ENCODE measurements around the gene TNNI3.

Gene TNNI3

GRCh38 chr19:55147545-55148251 is 9.8 kb downstream of the TNNI3 start:
- DNase-seq (ENCODE audit: low read depth), result no peak

GRCh38 chr19:55146705-55147273 is 10.7 kb downstream of the TNNI3 start:
- no peak for DNase-seq (ENCODE audit: low read depth)

GRCh38 chr19:55146078-55146704 is 11.3 kb downstream of the TNNI3 start:
- no peak for DNase-seq (ENCODE audit: low read depth)

GRCh38 chr19:55145232-55145631 is 12.3 kb downstream of the TNNI3 start:
- DNase-seq (ENCODE audit: low read depth), result no peak

- DNase-seq (ENCODE audit: low read depth), result no peak
These were observed 15.8 kb downstream of the TNNI3 start for GRCh38 chr19:55141696-55142095.

GRCh38 chr19:55137915-55138314 is 19.6 kb downstream of the TNNI3 start:
- no peak for DNase-seq (ENCODE audit: low read depth)

- DNase-seq (ENCODE audit: low read depth), result no peak
These were observed 21.0 kb downstream of the TNNI3 start for GRCh38 chr19:55136399-55137102.

- no peak for DNase-seq (ENCODE audit: low read depth)
These were observed 22.8 kb downstream of the TNNI3 start for GRCh38 chr19:55134736-55135135.

- no peak for DNase-seq (ENCODE audit: low read depth)
These were observed 23.7 kb downstream of the TNNI3 start for GRCh38 chr19:55133639-55134444.

- DNase-seq (ENCODE audit: low read depth), result no peak
These were observed 24.9 kb downstream of the TNNI3 start for GRCh38 chr19:55132453-55133129.

- no peak for DNase-seq (ENCODE audit: low read depth)
These were observed 26.1 kb downstream of the TNNI3 start for GRCh38 chr19:55131421-55131820.

- no peak for DNase-seq (ENCODE audit: low read depth)
These were observed 38.5 kb downstream of the TNNI3 start for GRCh38 chr19:55119053-55119452.

GRCh38 chr19:55118401-55118991 is 39.0 kb downstream of the TNNI3 start:
- DNase-seq (ENCODE audit: low read depth), result no peak

- DNase-seq (ENCODE audit: low read depth), result peak; percentile 97
These were observed 39.7 kb downstream of the TNNI3 start for GRCh38 chr19:55117663-55118391.

- DNase-seq (ENCODE audit: low read depth), result no peak
These were observed 40.5 kb downstream of the TNNI3 start, which contains the start of gene PPP1R12C for GRCh38 chr19:55116859-55117662. TSS of gene PPP1R12C (minus strand) at chr19:55117637. CDS start at chr19:55117543, 94 bp downstream.

- DNase-seq (ENCODE audit: low read depth), result no peak
These were observed 41.2 kb downstream of the TNNI3 start for GRCh38 chr19:55116232-55116858.

GRCh38 chr19:55115446-55116065 is 42.0 kb downstream of the TNNI3 start:
- DNase-seq (ENCODE audit: low read depth), result no peak

- no peak for DNase-seq (ENCODE audit: low read depth)
These were observed 42.9 kb downstream of the TNNI3 start for GRCh38 chr19:55114566-55115145.
